OCI-LY1 (cell line): ENCODE results near the gene CCDC142.

Experiments used
- CTCF ChIP-seq: fragments of 200-600 bp; sonication (generic), shearing (Covaris generic); IDR thresholded peaks from 2 replicates; pipeline ENCODE4 v1.5.1; 2017; ENCODE audit warnings: mild to moderate bottlenecking, antibody characterized with exemption, low read length, moderate library complexity, mixed read lengths
- EZH2 ChIP-seq: fragments of 200-600 bp; sonication (generic), shearing (Covaris generic); IDR thresholded peaks from 2 replicates; pipeline ENCODE4 v1.8.0; 2017; ENCODE audit warnings: borderline replicate concordance, mixed run types, mild to moderate bottlenecking, antibody characterized with exemption, low read length, moderate library complexity, mixed read lengths

- no peak for TF ChIP-seq CTCF
- TF ChIP-seq EZH2, result no peak
These were observed 7.1 kb upstream of the CCDC142 start for GRCh38 chr2:74489906-74490305.
